ENCODE results near the gene POLE.

POLE gene

GRCh38 chr12:132659146-132659545 lies 28.0 kb downstream of the POLE start:
- H3K9ac ChIP-seq (ENCODE audit: low read depth, low read length) = no peak overlapping the region
- peaks cover 30% of the 10 kb centered on the region for H4K20me1 ChIP-seq (ENCODE audit: insufficient read depth, low read length)
- DNase-seq (no peak), ATAC-seq (ENCODE audit: insufficient read depth, low read depth) (no peak)
- peaks cover 100% of the 10 kb centered on the region for H3K36me3 ChIP-seq (ENCODE audit: insufficient read depth, low read length)
- H3K27ac ChIP-seq (ENCODE audit: low read length) = no peak overlapping the region
- no peaks in the 10 kb centered on the region for H3K27me3 ChIP-seq (ENCODE audit: insufficient read depth, low read length, poor library complexity)
- peaks cover 23% of the 10 kb centered on the region for H3K4me1 ChIP-seq (ENCODE audit: insufficient read depth, low read length)
- no peaks in the 10 kb centered on the region for H3K9me3 ChIP-seq (ENCODE audit: insufficient read depth, low read length, severe bottlenecking)
- TF ChIP-seq EZH2 (IDR thresholded peaks at IDR 0.05; ENCODE audit: borderline replicate concordance, low read depth, low read length, severe bottlenecking) = no peak
- TF ChIP-seq, protein P1, sequence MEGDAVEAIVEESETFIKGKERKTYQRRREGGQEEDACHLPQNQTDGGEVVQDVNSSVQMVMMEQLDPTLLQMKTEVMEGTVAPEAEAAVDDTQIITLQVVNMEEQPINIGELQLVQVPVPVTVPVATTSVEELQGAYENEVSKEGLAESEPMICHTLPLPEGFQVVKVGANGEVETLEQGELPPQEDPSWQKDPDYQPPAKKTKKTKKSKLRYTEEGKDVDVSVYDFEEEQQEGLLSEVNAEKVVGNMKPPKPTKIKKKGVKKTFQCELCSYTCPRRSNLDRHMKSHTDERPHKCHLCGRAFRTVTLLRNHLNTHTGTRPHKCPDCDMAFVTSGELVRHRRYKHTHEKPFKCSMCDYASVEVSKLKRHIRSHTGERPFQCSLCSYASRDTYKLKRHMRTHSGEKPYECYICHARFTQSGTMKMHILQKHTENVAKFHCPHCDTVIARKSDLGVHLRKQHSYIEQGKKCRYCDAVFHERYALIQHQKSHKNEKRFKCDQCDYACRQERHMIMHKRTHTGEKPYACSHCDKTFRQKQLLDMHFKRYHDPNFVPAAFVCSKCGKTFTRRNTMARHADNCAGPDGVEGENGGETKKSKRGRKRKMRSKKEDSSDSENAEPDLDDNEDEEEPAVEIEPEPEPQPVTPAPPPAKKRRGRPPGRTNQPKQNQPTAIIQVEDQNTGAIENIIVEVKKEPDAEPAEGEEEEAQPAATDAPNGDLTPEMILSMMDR (IDR thresholded peaks at IDR 0.05; ENCODE audit: borderline replicate concordance, extremely low read depth, low read length, poor library complexity, severe bottlenecking) = peak; percentile 2
- H3K79me2 ChIP-seq (ENCODE audit: insufficient read depth, low read length) = peaks cover 13% of the 10 kb centered on the region; the same call in 1 of the 2 replicates
- H3K4me2 ChIP-seq (ENCODE audit: insufficient read depth, low read length) = no peak overlapping the region
- H3K4me3 ChIP-seq (ENCODE audit: low read depth in 1 of 2, low read length in 2 of 2) = no peak overlapping the region
- H2AFZ ChIP-seq (ENCODE audit: low read depth, low read length) = no peak overlapping the region

DNA sequence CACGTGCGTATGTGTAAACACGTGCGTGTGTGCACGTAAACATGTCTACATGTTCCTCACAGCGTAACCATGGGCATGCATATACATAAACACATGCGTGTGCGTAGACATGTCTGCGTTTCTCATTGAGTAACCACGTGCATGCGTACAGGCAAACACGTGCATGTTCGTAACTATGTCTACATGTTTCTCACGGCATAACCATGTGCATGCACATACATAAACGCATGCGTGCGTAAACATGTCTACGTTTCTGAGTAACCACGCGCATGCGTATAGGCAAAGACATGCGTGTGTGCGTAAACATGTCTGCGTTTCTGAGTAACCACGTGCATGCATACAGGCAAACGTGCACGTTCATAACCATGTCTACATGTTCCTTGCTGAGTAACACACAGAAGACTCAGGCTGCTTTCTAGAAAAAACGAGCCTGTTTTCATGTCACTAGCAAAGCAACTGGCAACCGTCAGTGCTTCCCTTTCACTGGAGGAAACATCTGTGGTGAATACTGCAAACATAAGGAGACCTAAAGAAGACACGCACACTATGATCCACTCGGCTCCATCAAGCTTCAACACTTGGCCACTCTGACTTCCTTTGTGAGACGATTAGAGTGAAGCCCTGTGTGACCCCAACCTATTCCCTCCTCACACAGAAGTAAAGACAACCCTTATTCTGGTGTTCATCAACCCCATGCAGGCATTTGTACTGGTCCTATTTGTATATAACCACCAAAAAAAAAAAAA lies 28.8 kb downstream of the POLE start:
- Histone ChIP-seq H3K9ac (ENCODE audit: low read depth, low read length) (no peak overlapping the region), H4K20me1 (ENCODE audit: insufficient read depth, low read length) (peaks cover 25% of the 10 kb centered on the region), H3K79me2 (ENCODE audit: insufficient read depth, low read length) (peaks cover 13% of the 10 kb centered on the region; the same call in 1 of the 2 replicates), H3K27me3 (ENCODE audit: insufficient read depth, low read length, poor library complexity) (no peaks in the 10 kb centered on the region), H3K4me3 (ENCODE audit: low read depth in 1 of 2, low read length in 2 of 2) (no peak overlapping the region), H2AFZ (ENCODE audit: low read depth, low read length) (no peak overlapping the region), H3K4me2 (ENCODE audit: insufficient read depth, low read length) (no peak overlapping the region), H3K4me1 (ENCODE audit: insufficient read depth, low read length) (peaks cover 15% of the 10 kb centered on the region), H3K36me3 (ENCODE audit: insufficient read depth, low read length) (peaks cover 100% of the 10 kb centered on the region), H3K27ac (ENCODE audit: low read length) (no peak overlapping the region), H3K9me3 (ENCODE audit: insufficient read depth, low read length, severe bottlenecking) (no peaks in the 10 kb centered on the region)
- DNase-seq = no peak
- no peak for ATAC-seq (ENCODE audit: insufficient read depth, low read depth)
- no peak for TF ChIP-seq EZH2 (IDR thresholded peaks at IDR 0.05; ENCODE audit: borderline replicate concordance, low read depth, low read length, severe bottlenecking)
- TF ChIP-seq, protein P1 (IDR thresholded peaks at IDR 0.05; ENCODE audit: borderline replicate concordance, extremely low read depth, low read length, poor library complexity, severe bottlenecking) = no peak

GRCh38 chr12:132657004-132657727 lies 30.0 kb downstream of the POLE start:
- no peak overlapping the region for H3K9ac ChIP-seq (ENCODE audit: low read depth, low read length)
- no peak overlapping the region for H2AFZ ChIP-seq (ENCODE audit: low read depth, low read length)
- H3K4me1 ChIP-seq (ENCODE audit: insufficient read depth, low read length) = peaks cover 4% of the 10 kb centered on the region; the same call in 1 of the 2 replicates
- H4K20me1 ChIP-seq (ENCODE audit: insufficient read depth, low read length) = peaks cover 20% of the 10 kb centered on the region; the same call in 1 of the 2 replicates
- H3K4me3 ChIP-seq (ENCODE audit: low read depth in 1 of 2, low read length in 2 of 2) = no peak overlapping the region
- no peak overlapping the region for H3K4me2 ChIP-seq (ENCODE audit: insufficient read depth, low read length)
- DNase-seq (no peak), ATAC-seq (ENCODE audit: insufficient read depth, low read depth) (no peak)
- peaks cover 100% of the 10 kb centered on the region for H3K36me3 ChIP-seq (ENCODE audit: insufficient read depth, low read length)
- H3K9me3 ChIP-seq (ENCODE audit: insufficient read depth, low read length, severe bottlenecking) = no peaks in the 10 kb centered on the region
- H3K27ac ChIP-seq (ENCODE audit: low read length) = no peak overlapping the region
- TF ChIP-seq, protein P1 (IDR thresholded peaks at IDR 0.05; ENCODE audit: borderline replicate concordance, extremely low read depth, low read length, poor library complexity, severe bottlenecking) = peak; percentile 3
- no peak for TF ChIP-seq EZH2 (IDR thresholded peaks at IDR 0.05; ENCODE audit: borderline replicate concordance, low read depth, low read length, severe bottlenecking)
- H3K27me3 ChIP-seq (ENCODE audit: insufficient read depth, low read length, poor library complexity) = no peaks in the 10 kb centered on the region
- peaks cover 9% of the 10 kb centered on the region; the same call in 1 of the 2 replicates for H3K79me2 ChIP-seq (ENCODE audit: insufficient read depth, low read length)

All from DND-41 (cell line).